HepG2 (cell line): ENCODE measurements around the gene RUNX3. TPM values are rescaled to one million over a fixed set of nuclear protein-coding genes. Genes with fewer than 3 reads are reported as not detected.
A peak's percentile ranks its signal among the peaks of the same experiment; 100 is the strongest.

Source experiments
- FIP1L1 ChIP-seq: fragments of 200-400 bp; formaldehyde crosslinking; IDR thresholded peaks from 2 replicates; pipeline ENCODE4 v1.6.1; 2018; ENCODE audit warnings: low read depth, mild to moderate bottlenecking, low read length, moderate library complexity, borderline replicate concordance; ENCODE audit not compliant: insufficient read depth
- GATA4 ChIP-seq: sonication (generic); IDR thresholded peaks from 2 replicates; pipeline ENCODE4 v1.6.1; 2016; ENCODE audit warnings: antibody characterized with exemption, low read depth, borderline replicate concordance
- HNRNPH1 ChIP-seq: fragments of 200-400 bp; formaldehyde crosslinking; optimal IDR thresholded peaks from 2 replicates; pipeline ENCODE3; 2017; ENCODE audit warnings: mild to moderate bottlenecking, low read depth, low read length
- RBAK ChIP-seq: sonication (generic); formaldehyde crosslinking; IDR thresholded peaks from 2 replicates; pipeline ENCODE4 v1.5.1; 2020; ENCODE audit warnings: mild to moderate bottlenecking, missing genetic modification reagents
- SETDB1 ChIP-seq: sonication (generic); formaldehyde crosslinking; IDR thresholded peaks from 2 replicates; pipeline ENCODE4 v1.5.1; 2020; ENCODE audit warnings: missing genetic modification reagents, mild to moderate bottlenecking, borderline replicate concordance
- ZFY ChIP-seq: sonication (generic); formaldehyde crosslinking; IDR thresholded peaks from 2 replicates; pipeline ENCODE4 v1.4.0; 2020; ENCODE audit warnings: missing genetic modification reagents
- ZNF3 ChIP-seq: IDR thresholded peaks from 2 replicates; pipeline ENCODE4 v1.7.0; 2017; ENCODE audit warnings: inconsistent platforms
- ZNF546 ChIP-seq: sonication (generic); formaldehyde crosslinking; conservative IDR thresholded peaks from 2 replicates; pipeline ENCODE4 v1.8.1; 2023; ENCODE audit warnings: mild to moderate bottlenecking, missing genetic modification reagents
- ZNF672 ChIP-seq: sonication (generic); formaldehyde crosslinking; IDR thresholded peaks from 2 replicates; pipeline ENCODE4 v1.8.1; 2022; ENCODE audit warnings: missing genetic modification reagents
- ZNF850 ChIP-seq: sonication (generic); formaldehyde crosslinking; conservative IDR thresholded peaks from 2 replicates; pipeline ENCODE4 v1.9.0; 2021; ENCODE audit warnings: mild to moderate bottlenecking, missing genetic modification reagents
- polyA plus RNA-seq, 8 experiments: library from polyadenylated mRNA; depleted of rRNA in 3 of 8; stranded (reverse) in 7 of 8; unstranded in 1 of 8; fragments of >200 nt; fragmentation: Illumina TruSeq in 4 of 8; extraction: Trizol in 4 of 8; gene quantifications; 2 replicates each; pipeline versions ENCODE4 v1.2.1 to v1.2.3, GENCODE V29; 2011 to 2016; ENCODE audit warnings: low read depth in 4 of 8, missing spikeins in 1 of 8, mixed read lengths in 1 of 8; ENCODE audit not compliant: insufficient read depth in 1 of 8
- total RNA-seq, 5 experiments: library from RNA; depleted of rRNA; stranded (reverse); fragments of >200 nt; fragmentation: Illumina TruSeq; extraction: Trizol; gene quantifications; 2 replicates each; pipeline ENCODE4 v1.2.3, GENCODE V29; 2016; ENCODE audit warnings: low read depth in 1 of 5
- TF ChIP-seq, protein P1 (sequence below): sonication (generic); formaldehyde crosslinking; IDR thresholded peaks from 2 replicates; pipeline ENCODE4 v1.4.0; 2020; ENCODE audit warnings: missing genetic modification reagents
- TF ChIP-seq, protein P2 (sequence below): sonication (generic); formaldehyde crosslinking; conservative IDR thresholded peaks from 2 replicates; pipeline ENCODE4 v1.8.0; 2022; ENCODE audit warnings: low read depth, missing genetic modification reagents
- TF ChIP-seq, protein P3 (sequence below): sonication (generic); formaldehyde crosslinking; IDR thresholded peaks from 2 replicates; pipeline ENCODE4 v1.5.1; 2020; ENCODE audit warnings: mild to moderate bottlenecking, missing genetic modification reagents, moderate library complexity
- TF ChIP-seq, protein P4 (sequence below): sonication (generic); formaldehyde crosslinking; IDR thresholded peaks from 2 replicates; pipeline ENCODE4 v1.5.0; 2020; ENCODE audit warnings: missing genetic modification reagents

The RUNX3 gene
- total and polyA plus RNA-seq, 2 of the 13 experiments (the other 11 are each of a cell fraction or from before 2014, with no cell fraction given): 0.04 to 0.22 TPM

DNA sequence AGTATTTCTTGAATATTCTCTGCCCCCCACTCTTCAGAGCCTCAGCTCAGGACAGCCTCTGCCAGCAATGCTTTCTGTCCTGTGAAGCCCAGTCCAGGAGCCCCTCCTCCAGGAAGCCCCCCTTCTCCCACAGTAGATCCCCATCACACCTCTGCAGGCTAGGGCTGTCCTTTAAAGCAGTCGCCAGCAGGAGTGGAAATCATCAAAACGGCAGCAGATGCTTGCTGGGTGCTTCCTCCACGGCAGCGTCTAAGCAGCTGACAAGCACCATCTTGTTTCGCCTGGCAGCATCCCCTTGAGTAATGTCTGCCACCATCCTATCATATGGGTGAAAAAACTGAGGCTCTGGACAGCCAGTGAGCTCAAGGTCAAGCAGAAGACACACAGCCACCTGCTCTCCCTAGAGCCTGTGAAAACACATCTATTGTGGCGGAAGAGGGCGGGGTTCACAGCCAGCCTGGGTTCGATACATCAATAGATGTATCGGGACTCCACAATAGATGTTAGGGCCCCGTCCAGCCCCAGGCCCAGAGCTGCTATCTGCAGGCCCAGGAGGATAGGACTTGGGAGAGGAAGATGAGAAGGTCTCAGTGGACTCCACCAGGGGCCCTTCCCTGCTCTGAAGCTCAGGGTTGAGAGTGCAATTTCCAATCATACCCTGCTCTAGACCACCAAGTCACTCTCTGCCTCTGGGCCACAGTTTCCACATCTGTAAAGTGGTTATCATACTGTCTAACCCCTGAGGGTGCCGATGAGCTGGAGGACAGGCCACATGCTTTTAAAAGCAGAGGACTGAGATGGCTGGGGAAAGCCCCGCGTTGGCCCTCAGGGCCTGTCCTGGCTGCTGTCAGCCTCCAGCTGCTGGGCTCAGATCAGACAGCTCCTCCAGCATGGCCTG lies 17.5 kb downstream of the RUNX3 start (continued):
- TF ChIP-seq, protein P1, sequence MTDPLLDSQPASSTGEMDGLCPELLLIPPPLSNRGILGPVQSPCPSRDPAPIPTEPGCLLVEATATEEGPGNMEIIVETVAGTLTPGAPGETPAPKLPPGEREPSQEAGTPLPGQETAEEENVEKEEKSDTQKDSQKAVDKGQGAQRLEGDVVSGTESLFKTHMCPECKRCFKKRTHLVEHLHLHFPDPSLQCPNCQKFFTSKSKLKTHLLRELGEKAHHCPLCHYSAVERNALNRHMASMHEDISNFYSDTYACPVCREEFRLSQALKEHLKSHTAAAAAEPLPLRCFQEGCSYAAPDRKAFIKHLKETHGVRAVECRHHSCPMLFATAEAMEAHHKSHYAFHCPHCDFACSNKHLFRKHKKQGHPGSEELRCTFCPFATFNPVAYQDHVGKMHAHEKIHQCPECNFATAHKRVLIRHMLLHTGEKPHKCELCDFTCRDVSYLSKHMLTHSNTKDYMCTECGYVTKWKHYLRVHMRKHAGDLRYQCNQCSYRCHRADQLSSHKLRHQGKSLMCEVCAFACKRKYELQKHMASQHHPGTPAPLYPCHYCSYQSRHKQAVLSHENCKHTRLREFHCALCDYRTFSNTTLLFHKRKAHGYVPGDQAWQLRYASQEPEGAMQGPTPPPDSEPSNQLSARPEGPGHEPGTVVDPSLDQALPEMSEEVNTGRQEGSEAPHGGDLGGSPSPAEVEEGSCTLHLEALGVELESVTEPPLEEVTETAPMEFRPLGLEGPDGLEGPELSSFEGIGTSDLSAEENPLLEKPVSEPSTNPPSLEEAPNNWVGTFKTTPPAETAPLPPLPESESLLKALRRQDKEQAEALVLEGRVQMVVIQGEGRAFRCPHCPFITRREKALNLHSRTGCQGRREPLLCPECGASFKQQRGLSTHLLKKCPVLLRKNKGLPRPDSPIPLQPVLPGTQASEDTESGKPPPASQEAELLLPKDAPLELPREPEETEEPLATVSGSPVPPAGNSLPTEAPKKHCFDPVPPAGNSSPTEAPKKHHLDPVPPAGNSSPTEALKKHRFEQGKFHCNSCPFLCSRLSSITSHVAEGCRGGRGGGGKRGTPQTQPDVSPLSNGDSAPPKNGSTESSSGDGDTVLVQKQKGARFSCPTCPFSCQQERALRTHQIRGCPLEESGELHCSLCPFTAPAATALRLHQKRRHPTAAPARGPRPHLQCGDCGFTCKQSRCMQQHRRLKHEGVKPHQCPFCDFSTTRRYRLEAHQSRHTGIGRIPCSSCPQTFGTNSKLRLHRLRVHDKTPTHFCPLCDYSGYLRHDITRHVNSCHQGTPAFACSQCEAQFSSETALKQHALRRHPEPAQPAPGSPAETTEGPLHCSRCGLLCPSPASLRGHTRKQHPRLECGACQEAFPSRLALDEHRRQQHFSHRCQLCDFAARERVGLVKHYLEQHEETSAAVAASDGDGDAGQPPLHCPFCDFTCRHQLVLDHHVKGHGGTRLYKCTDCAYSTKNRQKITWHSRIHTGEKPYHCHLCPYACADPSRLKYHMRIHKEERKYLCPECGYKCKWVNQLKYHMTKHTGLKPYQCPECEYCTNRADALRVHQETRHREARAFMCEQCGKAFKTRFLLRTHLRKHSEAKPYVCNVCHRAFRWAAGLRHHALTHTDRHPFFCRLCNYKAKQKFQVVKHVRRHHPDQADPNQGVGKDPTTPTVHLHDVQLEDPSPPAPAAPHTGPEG (CRISPR knock-in tag): no peak
- TF ChIP-seq, protein P2, sequence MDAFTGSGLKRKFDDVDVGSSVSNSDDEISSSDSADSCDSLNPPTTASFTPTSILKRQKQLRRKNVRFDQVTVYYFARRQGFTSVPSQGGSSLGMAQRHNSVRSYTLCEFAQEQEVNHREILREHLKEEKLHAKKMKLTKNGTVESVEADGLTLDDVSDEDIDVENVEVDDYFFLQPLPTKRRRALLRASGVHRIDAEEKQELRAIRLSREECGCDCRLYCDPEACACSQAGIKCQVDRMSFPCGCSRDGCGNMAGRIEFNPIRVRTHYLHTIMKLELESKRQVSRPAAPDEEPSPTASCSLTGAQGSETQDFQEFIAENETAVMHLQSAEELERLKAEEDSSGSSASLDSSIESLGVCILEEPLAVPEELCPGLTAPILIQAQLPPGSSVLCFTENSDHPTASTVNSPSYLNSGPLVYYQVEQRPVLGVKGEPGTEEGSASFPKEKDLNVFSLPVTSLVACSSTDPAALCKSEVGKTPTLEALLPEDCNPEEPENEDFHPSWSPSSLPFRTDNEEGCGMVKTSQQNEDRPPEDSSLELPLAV (CRISPR knock-in tag): no peak
- TF ChIP-seq, protein P3, sequence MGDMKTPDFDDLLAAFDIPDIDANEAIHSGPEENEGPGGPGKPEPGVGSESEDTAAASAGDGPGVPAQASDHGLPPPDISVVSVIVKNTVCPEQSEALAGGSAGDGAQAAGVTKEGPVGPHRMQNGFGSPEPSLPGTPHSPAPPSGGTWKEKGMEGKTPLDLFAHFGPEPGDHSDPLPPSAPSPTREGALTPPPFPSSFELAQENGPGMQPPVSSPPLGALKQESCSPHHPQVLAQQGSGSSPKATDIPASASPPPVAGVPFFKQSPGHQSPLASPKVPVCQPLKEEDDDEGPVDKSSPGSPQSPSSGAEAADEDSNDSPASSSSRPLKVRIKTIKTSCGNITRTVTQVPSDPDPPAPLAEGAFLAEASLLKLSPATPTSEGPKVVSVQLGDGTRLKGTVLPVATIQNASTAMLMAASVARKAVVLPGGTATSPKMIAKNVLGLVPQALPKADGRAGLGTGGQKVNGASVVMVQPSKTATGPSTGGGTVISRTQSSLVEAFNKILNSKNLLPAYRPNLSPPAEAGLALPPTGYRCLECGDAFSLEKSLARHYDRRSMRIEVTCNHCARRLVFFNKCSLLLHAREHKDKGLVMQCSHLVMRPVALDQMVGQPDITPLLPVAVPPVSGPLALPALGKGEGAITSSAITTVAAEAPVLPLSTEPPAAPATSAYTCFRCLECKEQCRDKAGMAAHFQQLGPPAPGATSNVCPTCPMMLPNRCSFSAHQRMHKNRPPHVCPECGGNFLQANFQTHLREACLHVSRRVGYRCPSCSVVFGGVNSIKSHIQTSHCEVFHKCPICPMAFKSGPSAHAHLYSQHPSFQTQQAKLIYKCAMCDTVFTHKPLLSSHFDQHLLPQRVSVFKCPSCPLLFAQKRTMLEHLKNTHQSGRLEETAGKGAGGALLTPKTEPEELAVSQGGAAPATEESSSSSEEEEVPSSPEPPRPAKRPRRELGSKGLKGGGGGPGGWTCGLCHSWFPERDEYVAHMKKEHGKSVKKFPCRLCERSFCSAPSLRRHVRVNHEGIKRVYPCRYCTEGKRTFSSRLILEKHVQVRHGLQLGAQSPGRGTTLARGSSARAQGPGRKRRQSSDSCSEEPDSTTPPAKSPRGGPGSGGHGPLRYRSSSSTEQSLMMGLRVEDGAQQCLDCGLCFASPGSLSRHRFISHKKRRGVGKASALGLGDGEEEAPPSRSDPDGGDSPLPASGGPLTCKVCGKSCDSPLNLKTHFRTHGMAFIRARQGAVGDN (CRISPR knock-in tag): peak; percentile 14; the same call in 1 of the 2 replicates
- no peak for TF ChIP-seq SETDB1
- TF ChIP-seq, protein P4, sequence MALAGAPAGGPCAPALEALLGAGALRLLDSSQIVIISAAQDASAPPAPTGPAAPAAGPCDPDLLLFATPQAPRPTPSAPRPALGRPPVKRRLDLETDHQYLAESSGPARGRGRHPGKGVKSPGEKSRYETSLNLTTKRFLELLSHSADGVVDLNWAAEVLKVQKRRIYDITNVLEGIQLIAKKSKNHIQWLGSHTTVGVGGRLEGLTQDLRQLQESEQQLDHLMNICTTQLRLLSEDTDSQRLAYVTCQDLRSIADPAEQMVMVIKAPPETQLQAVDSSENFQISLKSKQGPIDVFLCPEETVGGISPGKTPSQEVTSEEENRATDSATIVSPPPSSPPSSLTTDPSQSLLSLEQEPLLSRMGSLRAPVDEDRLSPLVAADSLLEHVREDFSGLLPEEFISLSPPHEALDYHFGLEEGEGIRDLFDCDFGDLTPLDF (CRISPR knock-in tag): no peak
- peak; percentile 34 for TF ChIP-seq ZFY (CRISPR knock-in tag)
- TF ChIP-seq ZNF546 (CRISPR knock-in tag): no peak
- TF ChIP-seq GATA4: no peak
- no peak for TF ChIP-seq RBAK (CRISPR knock-in tag)
- no peak for TF ChIP-seq ZNF3
- no peak for TF ChIP-seq ZNF672 (CRISPR knock-in tag)
- TF ChIP-seq HNRNPH1: no peak
- TF ChIP-seq FIP1L1: no peak
- TF ChIP-seq ZNF850 (CRISPR knock-in tag): no peak
